GM21825 (cell line): ENCODE measurements around the gene HSPA4.
"Not testable (repeated sequence)": the region's sequence is repeated elsewhere in the genome, so short reads cannot be mapped to it uniquely, and the experiment has no call there.

ENCODE experiments used
- ATAC-seq: cut with Tn5 transposase; IDR thresholded peaks from one replicate; pipeline ENCODE4 v1.9.1; 2021; ENCODE audit warnings: mild to moderate bottlenecking, moderate library complexity; ENCODE audit not compliant: unreplicated experiment

The HSPA4 gene

DNA sequence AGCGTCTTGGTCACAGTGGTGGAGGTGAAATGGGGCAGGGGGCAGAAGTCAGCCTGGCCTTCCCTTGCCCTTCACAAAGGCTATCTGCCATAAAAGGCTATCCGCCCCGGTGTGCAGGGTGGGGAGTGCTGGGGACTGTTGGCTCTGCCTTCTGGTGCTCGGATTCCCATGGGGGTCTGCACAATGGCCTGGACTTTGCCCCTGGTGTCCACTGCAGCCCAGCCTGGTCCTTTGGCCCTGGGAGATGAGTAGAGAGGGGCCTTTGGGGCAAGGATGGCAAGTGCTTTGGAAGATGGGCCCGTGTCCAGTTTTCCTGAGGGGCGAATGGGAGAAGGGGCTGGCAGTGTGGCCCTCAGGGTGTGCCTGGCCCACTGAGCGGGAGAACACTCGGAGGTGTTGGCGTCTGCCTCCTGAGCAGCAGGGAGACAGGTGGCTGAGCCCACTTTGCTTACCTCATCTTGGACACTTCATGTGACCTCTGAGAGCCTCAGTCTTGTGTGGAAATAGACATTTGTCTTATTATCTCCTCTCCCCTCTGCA, 69.9 kb downstream of the HSPA4 start:
- ATAC-seq: no peak

DNA sequence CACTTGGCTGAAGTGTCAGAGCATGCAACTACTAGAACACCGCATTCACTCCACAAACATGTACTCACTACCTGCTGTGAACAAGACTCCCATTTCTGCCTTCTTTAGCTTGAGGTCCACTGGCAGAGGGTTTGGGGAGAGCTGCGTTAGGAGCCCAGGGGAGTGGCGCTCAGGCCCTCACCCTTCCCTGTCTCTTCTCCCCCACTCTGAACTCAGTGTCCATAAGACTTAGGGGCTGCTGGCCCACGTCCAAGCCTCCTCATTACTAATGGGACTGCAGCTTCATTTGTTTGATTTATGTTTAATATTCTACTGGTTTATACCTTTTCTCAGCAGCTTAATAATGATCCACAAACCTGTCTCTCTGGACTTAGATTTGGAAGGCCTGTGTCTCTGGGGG, 70.9 kb downstream of the HSPA4 start:
- ATAC-seq: no peak

DNA sequence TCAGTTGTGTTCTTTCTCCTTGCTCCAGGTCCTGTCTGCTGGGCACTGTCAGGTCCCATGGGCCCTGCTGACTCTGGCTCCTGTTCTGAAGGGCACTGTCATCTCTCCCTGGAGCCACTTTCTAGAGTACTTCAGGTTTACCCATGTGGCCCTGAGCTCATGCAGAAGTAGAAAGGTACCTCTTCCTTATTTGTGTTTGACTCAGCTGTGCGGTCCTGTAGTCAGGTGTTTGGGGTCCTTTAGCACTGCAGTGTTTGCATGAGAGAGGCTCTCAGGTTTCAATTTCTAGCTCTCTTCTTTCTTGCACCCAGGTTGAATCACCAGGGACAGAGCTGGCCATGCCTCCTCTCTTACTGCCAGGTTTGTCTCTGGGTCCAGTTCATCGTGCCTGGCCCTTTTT, 71.5 kb downstream of the HSPA4 start:
- no peak for ATAC-seq

DNA sequence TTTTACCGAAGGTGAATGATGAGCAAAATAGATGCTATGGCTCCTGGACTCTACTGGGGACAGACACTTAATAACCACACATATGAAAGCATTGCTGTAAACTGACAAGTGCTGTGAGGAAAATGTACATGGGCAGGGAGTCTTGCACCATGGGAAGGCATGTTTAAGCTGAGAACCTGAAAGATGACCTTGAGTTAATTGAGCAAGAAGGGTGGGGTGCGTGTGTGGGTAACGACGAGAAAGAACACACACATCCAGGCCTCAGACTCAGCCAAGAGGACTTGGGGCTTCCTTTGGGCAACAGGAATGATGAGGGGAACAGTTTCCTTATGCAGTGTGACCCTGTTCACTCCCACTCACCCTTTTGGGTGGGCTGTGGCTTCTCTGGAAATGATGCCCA, 73.1 kb downstream of the HSPA4 start:
- no peak for ATAC-seq

DNA sequence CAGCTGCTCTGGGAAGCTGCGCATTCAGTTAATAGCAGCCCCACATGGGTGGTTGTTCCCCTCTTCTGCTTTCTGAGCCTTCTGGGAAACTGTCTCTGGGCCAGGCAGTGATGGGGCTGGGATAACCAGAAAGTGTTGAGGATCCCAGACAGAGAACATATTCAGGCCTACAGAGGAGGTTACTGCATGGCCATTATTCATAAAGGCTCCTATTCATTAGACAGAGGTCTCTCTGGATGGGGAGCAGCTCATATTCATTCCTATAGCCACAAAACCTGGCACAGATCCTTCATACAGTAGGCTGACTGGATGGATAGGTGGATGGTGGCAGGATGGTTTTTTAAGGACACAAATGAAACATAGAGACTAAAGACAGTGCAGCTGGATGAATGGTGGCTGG, 76.3 kb downstream of the HSPA4 start:
- no peak for ATAC-seq

DNA sequence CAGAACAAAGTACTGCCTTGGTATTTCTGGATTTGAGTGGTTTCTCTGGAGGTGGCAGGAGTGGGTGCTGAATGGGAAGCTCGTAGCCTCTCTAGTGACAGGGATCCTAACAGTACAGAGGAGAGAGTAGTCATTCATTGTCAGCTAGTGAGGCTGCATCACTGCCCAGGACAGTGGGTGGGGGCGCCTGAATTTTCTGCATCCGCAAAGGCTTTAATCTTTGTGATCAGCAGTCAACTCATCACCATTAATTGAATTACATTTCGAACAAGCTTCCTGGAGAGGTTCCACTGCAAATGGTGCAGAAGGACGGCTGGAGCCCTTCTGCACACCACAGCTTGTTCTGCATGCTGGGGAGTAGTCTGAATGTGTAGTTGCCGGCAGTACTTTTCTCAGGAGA, 77.5 kb downstream of the HSPA4 start:
- no peak for ATAC-seq

DNA sequence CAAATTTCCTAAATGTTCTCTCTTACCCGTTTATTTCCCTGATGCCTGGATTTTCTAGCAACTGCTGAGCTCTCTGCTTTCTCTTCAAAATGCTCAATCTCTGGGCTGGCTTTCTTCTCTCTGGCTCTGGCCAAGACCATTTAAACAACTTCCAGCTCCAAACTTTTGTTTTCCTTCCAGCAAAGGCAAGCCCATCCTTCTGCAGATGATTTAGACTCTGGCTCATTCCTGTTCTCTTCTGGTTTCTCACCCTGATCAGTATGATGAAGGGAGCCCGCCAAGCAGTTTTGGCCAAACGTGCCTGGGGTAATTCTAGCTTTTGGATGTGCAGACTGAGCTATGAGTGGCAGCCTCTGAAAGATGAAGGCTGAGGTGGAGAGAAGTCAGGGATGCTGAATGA, 78.1 kb downstream of the HSPA4 start:
- no peak for ATAC-seq

DNA sequence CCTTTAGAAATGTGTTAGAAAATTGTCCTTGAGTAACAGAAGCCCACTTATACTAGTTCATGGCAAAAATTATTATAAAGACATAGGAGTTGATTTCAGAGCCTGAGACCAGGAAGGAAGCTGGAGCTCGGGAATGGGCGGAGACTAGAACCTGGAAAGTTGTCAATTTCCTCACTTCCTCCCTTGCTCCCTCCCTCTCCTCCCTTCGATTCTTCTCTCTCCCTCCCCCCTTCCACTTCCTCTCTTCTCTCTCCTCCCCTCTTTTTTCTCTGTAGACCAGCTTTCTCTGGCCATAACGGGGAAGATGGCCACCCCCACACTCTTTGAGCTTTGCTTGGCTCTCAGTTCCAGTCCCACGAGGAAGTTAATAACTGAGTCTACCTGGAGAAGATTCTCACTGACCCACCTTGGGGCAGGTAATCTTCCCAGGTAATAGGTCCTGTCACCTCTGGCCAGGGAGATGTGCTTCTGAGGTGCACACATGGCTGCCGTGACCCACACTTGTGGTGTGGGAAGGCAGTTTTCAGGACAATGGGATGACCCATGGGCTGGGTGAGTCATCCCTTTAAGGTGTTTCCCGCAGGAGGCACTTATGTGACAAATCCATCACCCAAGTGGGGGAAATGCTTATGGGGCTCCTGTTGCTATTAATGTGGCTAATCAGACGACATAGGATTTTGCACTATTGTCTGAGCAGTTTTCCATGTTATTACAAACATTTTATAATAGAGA, 78.7 kb downstream of the HSPA4 start:
- ATAC-seq: no peak

DNA sequence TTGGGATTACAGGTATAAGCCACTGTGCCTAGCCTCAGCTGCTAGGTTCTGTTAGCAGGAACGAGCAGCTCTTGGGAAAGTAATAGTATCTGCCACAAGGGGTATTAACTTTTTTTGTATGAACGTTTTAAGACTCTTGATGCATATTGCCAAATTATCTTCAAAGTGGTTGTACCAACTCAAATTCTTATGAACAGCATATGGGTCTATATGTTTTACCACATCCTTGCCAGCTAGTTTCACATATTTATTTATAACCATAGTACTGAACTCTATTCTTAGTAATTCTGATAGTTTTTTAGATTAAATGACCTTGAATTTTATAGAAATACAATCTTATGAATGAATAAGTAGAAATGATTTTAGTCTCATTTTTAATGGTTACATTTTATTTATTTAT, 80.9 kb downstream of the HSPA4 start:
- ATAC-seq: no peak

DNA sequence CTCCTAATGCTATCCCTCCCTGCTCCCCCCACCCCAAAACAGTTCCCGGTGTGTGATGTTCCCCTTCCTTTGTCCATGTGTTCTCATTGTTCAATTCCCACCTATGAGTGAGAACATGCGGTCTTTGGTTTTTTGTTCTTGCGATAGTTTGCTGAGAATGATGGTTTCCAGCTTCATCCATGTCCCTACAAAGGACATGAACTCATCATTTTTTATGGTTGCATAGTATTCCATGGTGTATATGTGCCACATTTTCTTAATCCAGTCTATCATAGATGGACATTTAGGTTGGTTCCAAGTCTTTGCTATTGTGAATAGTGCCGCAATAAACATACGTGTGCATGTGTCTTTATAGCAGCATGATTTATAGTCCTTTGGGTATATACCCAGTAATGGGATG, 81.4 kb downstream of the HSPA4 start:
- not testable (repeated sequence) for ATAC-seq

DNA sequence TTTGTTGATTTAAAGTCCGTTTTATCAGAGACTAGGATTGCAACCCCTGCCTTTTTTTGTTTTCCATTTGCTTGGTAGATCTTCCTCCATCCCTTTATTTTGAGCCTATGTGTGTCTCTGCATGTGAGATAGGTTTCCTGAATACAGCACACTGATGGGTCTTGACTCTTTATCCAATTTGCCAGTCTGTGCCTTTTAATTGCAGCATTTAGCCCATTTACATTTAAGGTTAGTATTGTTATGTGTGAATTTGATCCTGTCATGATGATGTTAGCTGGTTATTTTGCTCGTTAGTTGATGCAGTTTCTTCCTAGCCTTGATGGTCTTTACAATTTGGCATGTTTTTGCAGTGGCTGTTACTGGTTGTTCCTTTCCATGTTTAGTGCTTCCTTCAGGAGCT, 85.1 kb downstream of the HSPA4 start:
- ATAC-seq: not testable (repeated sequence)

DNA sequence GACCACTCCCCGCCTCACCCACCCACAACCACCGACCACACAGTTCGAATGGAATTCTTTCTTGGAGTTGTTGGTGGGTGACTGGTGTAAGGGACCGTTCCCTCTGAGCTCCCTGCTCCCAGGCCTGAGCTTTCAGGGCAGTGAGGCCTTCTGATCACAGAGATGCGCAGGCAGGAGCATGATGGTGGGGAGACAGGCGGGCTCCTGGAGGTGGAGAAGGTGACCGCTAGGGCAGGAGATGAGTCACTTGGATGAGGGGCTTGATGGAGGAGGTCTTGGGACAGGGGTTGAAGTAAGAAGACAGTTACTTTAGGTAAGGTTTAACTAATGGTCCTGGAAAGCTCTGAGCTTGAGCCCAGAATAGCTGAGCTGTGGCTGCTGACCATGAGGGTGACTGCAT, 88.5 kb downstream of the HSPA4 start:
- no peak for ATAC-seq

DNA sequence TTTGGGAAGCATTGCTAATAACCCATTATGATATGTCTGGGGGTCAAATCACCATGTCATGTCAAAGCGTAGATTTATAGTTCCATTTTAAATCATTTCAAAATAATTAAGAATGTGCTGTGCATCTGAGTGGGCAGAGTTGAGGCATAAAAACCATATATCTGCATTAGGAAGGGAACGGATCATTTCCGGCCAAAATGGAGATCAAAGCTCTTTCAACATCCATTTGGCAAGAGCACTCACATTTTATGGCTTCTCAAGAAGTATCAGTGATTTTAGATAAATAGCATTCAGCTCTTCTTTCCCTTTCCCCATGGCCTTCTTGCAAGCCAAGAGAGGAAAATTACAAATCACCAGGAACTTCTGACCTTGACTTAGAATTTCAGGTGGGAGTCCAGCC, 89.9 kb downstream of the HSPA4 start:
- no peak for ATAC-seq

DNA sequence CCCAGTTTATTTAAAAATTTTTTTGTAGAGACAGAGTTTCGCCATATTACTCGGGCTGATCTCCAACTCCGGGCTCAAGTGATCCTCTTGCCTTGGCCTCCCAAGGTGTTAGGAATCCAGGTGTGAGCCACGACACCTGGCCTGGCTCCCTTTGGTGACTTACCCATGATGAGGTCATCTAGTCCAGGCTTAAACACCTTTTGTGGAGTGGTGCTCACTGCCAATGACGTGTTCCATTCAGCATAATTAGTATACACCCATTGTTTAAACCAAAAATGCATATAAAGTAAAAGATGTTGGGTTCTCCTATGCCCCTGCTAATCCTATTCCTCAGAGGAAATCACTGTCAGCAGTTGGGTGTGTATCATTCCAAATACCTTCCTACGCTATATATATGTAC, 91.0 kb downstream of the HSPA4 start:
- ATAC-seq: no peak

DNA sequence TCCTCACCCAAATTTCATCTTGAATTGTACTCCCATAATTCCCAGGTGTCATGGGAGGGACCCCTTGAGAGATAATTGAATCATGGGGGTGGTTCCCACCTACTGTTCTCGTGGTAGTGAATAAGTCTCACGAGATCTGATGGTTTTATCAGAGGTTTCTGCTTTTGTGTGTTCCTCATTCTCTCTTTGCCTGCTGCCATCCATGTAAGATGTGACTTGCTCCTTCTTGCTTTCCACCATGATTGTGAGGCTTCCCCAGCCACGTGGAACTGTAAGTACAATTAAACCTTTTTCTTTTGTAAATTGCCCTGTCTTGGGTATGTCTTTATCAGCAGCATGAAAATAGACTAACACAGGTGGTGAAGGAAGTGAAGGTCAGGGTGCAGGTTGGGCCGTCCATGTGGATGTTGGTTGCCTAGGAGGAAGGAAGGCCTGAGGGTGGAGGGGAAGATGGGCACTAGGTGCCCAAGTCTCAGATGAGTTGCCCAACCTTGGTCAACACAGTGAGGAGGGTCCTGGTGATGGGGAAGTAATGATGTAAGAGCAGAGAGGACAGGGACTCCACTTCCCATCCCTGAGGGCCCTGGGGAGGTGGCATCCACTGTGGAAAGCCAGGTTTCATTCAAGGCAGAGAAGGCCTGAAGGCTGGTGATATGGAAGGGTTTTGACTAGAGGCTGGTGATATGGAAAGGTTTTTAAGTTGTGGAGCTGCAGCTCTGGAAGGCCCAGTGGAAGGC, 92.6 kb downstream of the HSPA4 start:
- ATAC-seq: no peak

DNA sequence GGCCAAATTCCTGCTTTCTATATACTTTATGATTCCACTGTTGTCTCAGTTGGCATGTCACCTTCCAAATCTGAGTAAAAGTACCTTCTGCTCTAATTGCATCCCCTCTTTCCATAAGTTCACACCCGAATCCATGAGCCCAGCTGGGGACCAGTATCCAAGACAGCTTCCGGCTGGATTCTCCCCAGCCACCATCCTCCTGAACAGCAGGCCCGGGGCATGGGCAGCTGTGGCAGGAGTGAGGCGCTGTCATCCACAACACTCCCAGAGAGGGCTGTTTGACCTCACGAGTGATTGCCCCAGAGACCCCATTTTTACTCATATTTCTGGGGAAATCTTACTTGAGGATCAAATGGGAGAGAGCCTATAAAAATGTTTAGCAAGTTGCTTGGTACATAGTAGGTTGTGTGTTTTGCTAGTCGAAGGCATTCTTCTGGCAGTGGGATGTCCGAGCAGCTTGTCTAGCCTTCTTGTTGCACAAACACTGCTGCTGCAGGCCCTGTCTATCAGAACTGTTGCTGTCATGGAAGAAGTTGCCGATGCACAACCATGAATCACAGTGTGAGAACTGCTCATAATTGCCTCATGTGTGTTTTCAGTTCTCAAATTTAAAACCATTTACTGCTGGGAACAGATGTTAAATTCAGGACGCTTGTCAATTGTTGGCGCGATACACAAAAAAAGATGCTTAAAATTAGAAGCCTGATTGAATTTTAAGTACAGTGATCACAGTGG, 93.8 kb downstream of the HSPA4 start:
- ATAC-seq: no peak

DNA sequence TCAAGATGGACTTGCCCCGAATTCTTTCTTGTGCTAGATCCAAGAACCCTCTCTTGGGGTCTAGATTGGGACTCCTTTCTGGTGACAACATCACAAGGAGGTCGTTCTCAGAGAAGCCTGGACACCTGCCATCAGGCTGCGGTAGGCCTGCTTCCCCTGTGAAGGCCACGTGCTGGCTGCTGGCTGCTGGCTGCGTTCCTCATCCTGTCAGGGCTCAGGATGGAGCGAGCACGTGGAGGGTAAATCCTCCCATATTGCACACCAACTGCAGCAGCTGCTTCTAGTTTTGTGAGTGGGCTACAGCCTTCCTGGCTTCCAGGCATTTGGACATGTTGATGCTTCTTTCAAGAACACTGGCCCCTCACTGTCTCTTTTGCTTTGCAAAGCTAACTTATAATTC, 95.6 kb downstream of the HSPA4 start:
- ATAC-seq: no peak

DNA sequence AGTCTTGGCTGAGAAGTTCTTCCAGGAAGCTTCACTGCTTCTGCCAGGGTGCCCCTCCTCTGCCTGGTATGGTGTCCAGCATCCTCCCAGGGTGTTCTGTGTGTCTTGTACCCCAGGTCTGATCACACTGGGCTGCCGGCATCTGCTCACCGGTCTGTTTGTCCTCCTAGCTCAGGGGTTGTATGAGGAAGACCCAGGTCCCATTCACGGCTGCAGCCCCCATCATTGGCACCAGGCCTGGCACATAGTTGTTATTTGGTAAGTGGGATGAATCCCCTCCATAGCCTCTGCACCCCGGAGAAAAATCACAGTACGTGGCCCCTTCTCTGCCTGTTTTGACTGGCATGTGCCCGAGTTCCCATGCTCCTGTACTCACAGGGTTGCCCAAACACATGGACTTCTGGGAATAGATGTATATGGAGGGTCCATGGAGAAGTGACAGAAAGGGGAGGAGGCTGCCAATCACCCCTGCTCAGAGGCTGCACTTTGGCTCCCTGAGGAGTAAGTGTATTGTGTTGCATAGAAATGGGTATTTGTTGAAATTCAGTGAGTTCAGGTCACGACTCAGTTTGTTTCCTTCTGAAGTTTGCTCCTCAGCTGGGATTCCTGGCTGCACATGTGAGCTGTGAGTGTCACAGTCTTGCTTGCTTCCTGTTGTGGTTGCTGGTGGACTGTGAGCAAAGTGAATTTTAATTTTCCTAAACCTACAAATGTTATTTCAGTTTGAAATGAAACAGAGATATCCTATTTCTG, 96.2 kb downstream of the HSPA4 start:
- ATAC-seq: no peak

DNA sequence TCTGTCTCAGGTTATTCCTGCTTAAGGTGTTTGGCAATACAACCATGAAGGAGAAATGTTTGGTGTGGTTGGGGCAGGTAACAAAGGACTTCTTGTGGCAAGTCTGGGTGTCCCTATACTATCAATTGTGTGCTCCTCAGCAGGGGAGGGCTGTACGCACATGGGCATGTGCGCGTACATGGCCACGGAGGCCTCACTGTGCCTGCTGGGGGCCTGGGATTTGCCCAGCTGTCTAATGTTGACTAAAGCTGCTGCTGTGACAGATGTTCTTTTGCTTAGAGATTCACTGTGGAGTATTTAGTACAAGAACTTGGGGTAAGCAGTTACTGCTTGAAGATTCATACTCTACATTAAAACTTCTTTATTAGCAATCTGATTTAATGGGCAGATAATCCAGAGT, 97.5 kb downstream of the HSPA4 start:
- ATAC-seq: no peak

DNA sequence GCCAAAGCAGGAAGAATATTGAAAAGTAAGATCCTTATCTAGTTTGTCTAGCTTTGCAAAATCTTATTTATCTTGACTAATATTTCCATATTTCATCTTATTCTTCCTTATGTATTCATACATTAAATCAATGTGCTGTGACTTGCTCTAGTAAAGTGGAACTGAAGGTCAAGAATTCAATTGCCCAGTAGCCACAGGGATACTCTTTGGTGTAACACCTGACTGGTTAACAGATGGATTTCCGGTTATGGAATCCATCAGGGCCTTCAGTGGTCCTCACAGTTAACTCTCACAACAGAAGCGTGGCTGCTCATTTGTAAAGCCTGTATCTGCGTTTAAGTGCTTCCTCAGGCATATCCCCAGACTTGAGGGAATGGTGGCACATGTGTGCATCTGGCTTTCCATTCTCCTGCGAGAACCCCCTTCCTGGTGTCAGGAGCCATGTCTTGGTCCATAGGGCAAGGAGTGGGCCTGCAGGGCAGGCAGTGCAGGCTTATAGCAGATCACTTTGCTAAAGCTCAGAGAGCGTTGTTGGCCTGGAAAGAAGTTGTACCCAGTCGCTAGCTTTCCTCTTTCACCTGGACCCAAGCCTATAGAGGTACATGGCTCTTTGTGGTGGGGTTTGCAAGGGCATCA, 99.2 kb downstream of the HSPA4 start:
- ATAC-seq: no peak
